Neural cell (in vitro differentiated cells): ENCODE measurements around the gene RHBDF2. TPM values are rescaled to one million over a fixed set of nuclear protein-coding genes. Genes with fewer than 3 reads are reported as not detected.
A peak's percentile ranks its signal among the peaks of the same experiment; 100 is the strongest.

Source experiments
- H2AFZ ChIP-seq: fragments of 200-600, 300-800 bp; sonication (generic), shearing (Covaris generic); 2 replicates; pipeline ENCODE4 v1.6.0; 2014; ENCODE audit warnings: low read depth, mild to moderate bottlenecking, antibody characterized with exemption, low read length, moderate library complexity
- H3F3A ChIP-seq: fragments of 200-600 bp; shearing (Covaris generic); 2 replicates; pipeline ENCODE4 v1.6.1; 2016; ENCODE audit warnings: mild to moderate bottlenecking, moderate library complexity, mixed read lengths, antibody characterized with exemption, low read length; ENCODE audit not compliant: insufficient read depth, poor library complexity, severe bottlenecking
- H3K27ac ChIP-seq: fragments of 200-600, 300-800 bp; sonication (generic), shearing (Covaris generic); 2 replicates; pipeline ENCODE4 v1.5.1; 2014; ENCODE audit warnings: mild to moderate bottlenecking, low read length, moderate library complexity
- H3K27me3 ChIP-seq: fragments of 300-800, 200-600 bp; sonication (generic), shearing (Covaris generic); 2 replicates; pipeline ENCODE4 v1.6.0; 2014; ENCODE audit warnings: mild to moderate bottlenecking, low read depth, low read length, moderate library complexity; ENCODE audit not compliant: insufficient read depth
- H3K36me3 ChIP-seq: fragments of 300-800, 200-600 bp; sonication (generic), shearing (Covaris generic); 2 replicates; pipeline ENCODE4 v1.5.1; 2014; ENCODE audit warnings: mild to moderate bottlenecking, antibody characterized with exemption, low read length, moderate library complexity; ENCODE audit not compliant: insufficient read depth
- H3K4me2 ChIP-seq: fragments of 300-800, 200-600 bp; sonication (generic), shearing (Covaris generic); 2 replicates; pipeline ENCODE4 v1.6.0; 2014; ENCODE audit warnings: mild to moderate bottlenecking, low read length
- H3K4me3 ChIP-seq: fragments of 300-800, 200-600 bp; sonication (generic), shearing (Covaris generic); 2 replicates; pipeline ENCODE4 v1.5.1; 2014; ENCODE audit warnings: mild to moderate bottlenecking, low read length, moderate library complexity
- H3K79me2 ChIP-seq: fragments of 200-600 bp; shearing (Covaris generic); replicated peaks from 2 replicates; pipeline ENCODE4 v1.6.0; 2014; ENCODE audit warnings: mild to moderate bottlenecking, low read length, moderate library complexity; ENCODE audit not compliant: insufficient read depth
- H3K9ac ChIP-seq: fragments of 300-800, 200-600 bp; sonication (generic), shearing (Covaris generic); 2 replicates; pipeline ENCODE4 v1.6.1; 2016; ENCODE audit warnings: mild to moderate bottlenecking, low read length, mixed read lengths
- H3K9me2 ChIP-seq: fragments of 200-600 bp; shearing (Covaris generic); 2 replicates; pipeline ENCODE4 v1.6.1; 2016; ENCODE audit warnings: mild to moderate bottlenecking, low read length, mixed read lengths; ENCODE audit not compliant: insufficient read depth
- H3K9me3 ChIP-seq: fragments of 200-600, 300-800 bp; sonication (generic), shearing (Covaris generic); 2 replicates; pipeline ENCODE4 v1.6.1; 2016; ENCODE audit warnings: mild to moderate bottlenecking, mixed run types, low read length, moderate library complexity, mixed read lengths
- H4K20me1 ChIP-seq: fragments of 200-600 bp; shearing (Covaris generic); 2 replicates; pipeline ENCODE4 v1.6.1; 2016; ENCODE audit warnings: mild to moderate bottlenecking, mixed run types; ENCODE audit not compliant: insufficient read depth
- EP300 ChIP-seq: fragments of 450-650 bp; conservative IDR thresholded peaks from 2 replicates; pipeline ENCODE4 v1.6.1; 2014; ENCODE audit warnings: antibody characterized with exemption, mild to moderate bottlenecking, moderate library complexity; ENCODE audit not compliant: poor library complexity, severe bottlenecking
- EZH2 ChIP-seq: fragments of 200-600, 300-800 bp; shearing (Covaris generic), sonication (generic); IDR thresholded peaks from 2 replicates; pipeline ENCODE4 v1.6.1; 2014; ENCODE audit warnings: antibody characterized with exemption, low read length, borderline replicate concordance, mild to moderate bottlenecking; ENCODE audit not compliant: insufficient read depth, poor library complexity, severe bottlenecking
- MXI1 ChIP-seq: fragments of 450-650 bp; conservative IDR thresholded peaks from 2 replicates; pipeline ENCODE4 v1.6.1; 2014; ENCODE audit warnings: antibody characterized with exemption, mild to moderate bottlenecking; ENCODE audit not compliant: poor library complexity, severe bottlenecking
- POLR2AphosphoS5 ChIP-seq: IDR thresholded peaks from 2 replicates; pipeline ENCODE4 v1.6.1; 2012
- RAD21 ChIP-seq: fragments of 450-650 bp; conservative IDR thresholded peaks from 2 replicates; pipeline ENCODE4 v1.6.1; 2014; ENCODE audit warnings: antibody characterized with exemption, mild to moderate bottlenecking, moderate library complexity
- SMC3 ChIP-seq: fragments of 450-650 bp; conservative IDR thresholded peaks from 2 replicates; pipeline ENCODE4 v1.6.1; 2014; ENCODE audit warnings: antibody characterized with exemption, mild to moderate bottlenecking, moderate library complexity; ENCODE audit not compliant: poor library complexity
- TAF1 ChIP-seq: IDR thresholded peaks from 2 replicates; pipeline ENCODE4 v1.6.1; 2012; ENCODE audit warnings: low read depth
- polyA plus RNA-seq: library from polyadenylated mRNA; depleted of rRNA; stranded (reverse); fragments of >200 nt; gene quantifications from 2 replicates; pipeline ENCODE4 v1.2.3, GENCODE V29; 2014
- TF ChIP-seq, protein P1 (sequence below): fragments of 450-650 bp; IDR thresholded peaks from 2 replicates; pipeline ENCODE4 v1.5.1; 2014; ENCODE audit warnings: antibody characterized with exemption, mild to moderate bottlenecking, moderate library complexity; ENCODE audit not compliant: poor library complexity, severe bottlenecking
- TF ChIP-seq, protein P2 (sequence below): IDR thresholded peaks from 2 replicates; pipeline ENCODE4 v1.6.1; 2012; ENCODE audit warnings: borderline replicate concordance

The RHBDF2 gene
- polyA plus RNA-seq, 1 donor from 2014 or later, result not detected

DNA sequence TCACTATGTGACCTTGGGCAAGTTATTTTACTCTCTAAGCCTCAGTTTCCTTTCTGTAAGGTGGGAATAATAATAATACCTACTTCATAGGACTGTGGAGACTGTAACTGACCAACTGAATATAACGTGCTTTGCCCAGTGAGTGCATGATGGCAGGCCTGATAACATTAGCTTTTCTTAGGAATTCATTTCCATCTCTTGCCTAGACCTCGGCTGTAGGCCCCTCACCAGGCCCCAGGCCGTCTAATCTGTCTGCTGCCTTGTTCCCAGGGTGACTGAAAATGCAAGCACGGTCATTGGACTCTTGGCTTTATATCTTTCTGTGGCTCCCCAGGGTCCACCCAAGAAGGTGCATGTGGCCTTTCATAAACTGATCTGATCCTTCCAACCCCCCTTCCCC, 41.5 kb downstream of the RHBDF2 start:
- Histone ChIP-seq H4K20me1 (no peaks in the 10 kb centered on the region), H3K27ac (no peak overlapping the region), H3K27me3 (no peaks in the 10 kb centered on the region), H3K9me3 (no peaks in the 10 kb centered on the region), H2AFZ (no peak overlapping the region), H3K9ac (no peak overlapping the region), H3K36me3 (no peaks in the 10 kb centered on the region), H3K9me2 (no peaks in the 10 kb centered on the region), H3K4me3 (no peak overlapping the region), H3K4me2 (no peak overlapping the region), H3K79me2 (no peaks in the 10 kb centered on the region), H3F3A (no peaks in the 10 kb centered on the region)
- TF ChIP-seq, protein P1, sequence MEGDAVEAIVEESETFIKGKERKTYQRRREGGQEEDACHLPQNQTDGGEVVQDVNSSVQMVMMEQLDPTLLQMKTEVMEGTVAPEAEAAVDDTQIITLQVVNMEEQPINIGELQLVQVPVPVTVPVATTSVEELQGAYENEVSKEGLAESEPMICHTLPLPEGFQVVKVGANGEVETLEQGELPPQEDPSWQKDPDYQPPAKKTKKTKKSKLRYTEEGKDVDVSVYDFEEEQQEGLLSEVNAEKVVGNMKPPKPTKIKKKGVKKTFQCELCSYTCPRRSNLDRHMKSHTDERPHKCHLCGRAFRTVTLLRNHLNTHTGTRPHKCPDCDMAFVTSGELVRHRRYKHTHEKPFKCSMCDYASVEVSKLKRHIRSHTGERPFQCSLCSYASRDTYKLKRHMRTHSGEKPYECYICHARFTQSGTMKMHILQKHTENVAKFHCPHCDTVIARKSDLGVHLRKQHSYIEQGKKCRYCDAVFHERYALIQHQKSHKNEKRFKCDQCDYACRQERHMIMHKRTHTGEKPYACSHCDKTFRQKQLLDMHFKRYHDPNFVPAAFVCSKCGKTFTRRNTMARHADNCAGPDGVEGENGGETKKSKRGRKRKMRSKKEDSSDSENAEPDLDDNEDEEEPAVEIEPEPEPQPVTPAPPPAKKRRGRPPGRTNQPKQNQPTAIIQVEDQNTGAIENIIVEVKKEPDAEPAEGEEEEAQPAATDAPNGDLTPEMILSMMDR, result no peak
- TF ChIP-seq MXI1 (no peak), TAF1 (no peak), POLR2AphosphoS5 (no peak), RAD21 (no peak), SMC3 (no peak), EZH2 (no peak), EP300 (no peak)
- TF ChIP-seq, protein P2, sequence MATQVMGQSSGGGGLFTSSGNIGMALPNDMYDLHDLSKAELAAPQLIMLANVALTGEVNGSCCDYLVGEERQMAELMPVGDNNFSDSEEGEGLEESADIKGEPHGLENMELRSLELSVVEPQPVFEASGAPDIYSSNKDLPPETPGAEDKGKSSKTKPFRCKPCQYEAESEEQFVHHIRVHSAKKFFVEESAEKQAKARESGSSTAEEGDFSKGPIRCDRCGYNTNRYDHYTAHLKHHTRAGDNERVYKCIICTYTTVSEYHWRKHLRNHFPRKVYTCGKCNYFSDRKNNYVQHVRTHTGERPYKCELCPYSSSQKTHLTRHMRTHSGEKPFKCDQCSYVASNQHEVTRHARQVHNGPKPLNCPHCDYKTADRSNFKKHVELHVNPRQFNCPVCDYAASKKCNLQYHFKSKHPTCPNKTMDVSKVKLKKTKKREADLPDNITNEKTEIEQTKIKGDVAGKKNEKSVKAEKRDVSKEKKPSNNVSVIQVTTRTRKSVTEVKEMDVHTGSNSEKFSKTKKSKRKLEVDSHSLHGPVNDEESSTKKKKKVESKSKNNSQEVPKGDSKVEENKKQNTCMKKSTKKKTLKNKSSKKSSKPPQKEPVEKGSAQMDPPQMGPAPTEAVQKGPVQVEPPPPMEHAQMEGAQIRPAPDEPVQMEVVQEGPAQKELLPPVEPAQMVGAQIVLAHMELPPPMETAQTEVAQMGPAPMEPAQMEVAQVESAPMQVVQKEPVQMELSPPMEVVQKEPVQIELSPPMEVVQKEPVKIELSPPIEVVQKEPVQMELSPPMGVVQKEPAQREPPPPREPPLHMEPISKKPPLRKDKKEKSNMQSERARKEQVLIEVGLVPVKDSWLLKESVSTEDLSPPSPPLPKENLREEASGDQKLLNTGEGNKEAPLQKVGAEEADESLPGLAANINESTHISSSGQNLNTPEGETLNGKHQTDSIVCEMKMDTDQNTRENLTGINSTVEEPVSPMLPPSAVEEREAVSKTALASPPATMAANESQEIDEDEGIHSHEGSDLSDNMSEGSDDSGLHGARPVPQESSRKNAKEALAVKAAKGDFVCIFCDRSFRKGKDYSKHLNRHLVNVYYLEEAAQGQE, result no peak

- H3K27ac ChIP-seq, result no peak overlapping the region
Measured at GRCh38 chr17:76458580-76459490, 42.4 kb downstream of the RHBDF2 start.

More at GRCh38 chr17:76458580-76459490, 42.4 kb downstream of the RHBDF2 start:
- Histone ChIP-seq H3K36me3 (no peaks in the 10 kb centered on the region), H4K20me1 (no peaks in the 10 kb centered on the region), H3K79me2 (no peaks in the 10 kb centered on the region), H3K9ac (no peak overlapping the region), H3F3A (no peaks in the 10 kb centered on the region), H2AFZ (no peak overlapping the region), H3K4me3 (no peak overlapping the region), H3K9me3 (no peaks in the 10 kb centered on the region), H3K4me2 (no peak overlapping the region), H3K27me3 (no peaks in the 10 kb centered on the region), H3K9me2 (no peaks in the 10 kb centered on the region)
- no peak for TF ChIP-seq POLR2AphosphoS5
- TF ChIP-seq, protein P1, result peak; percentile 29
- no peak for TF ChIP-seq EP300
- TF ChIP-seq EZH2, result no peak
- peak; percentile 19 for TF ChIP-seq RAD21
- TF ChIP-seq TAF1, result no peak
- no peak for TF ChIP-seq SMC3
- TF ChIP-seq, protein P2, result no peak
- no peak for TF ChIP-seq MXI1
